GM18498 (cell line): ENCODE results near the gene RPRD2.
"Not testable (repeated sequence)": the region's sequence is repeated elsewhere in the genome, so short reads cannot be mapped to it uniquely, and the experiment has no call there.

Source experiments
- ATAC-seq: cut with Tn5 transposase; IDR thresholded peaks from one replicate; pipeline ENCODE4 v1.9.1; 2021; ENCODE audit warnings: mild to moderate bottlenecking, moderate library complexity; ENCODE audit not compliant: unreplicated experiment

RPRD2 gene

DNA sequence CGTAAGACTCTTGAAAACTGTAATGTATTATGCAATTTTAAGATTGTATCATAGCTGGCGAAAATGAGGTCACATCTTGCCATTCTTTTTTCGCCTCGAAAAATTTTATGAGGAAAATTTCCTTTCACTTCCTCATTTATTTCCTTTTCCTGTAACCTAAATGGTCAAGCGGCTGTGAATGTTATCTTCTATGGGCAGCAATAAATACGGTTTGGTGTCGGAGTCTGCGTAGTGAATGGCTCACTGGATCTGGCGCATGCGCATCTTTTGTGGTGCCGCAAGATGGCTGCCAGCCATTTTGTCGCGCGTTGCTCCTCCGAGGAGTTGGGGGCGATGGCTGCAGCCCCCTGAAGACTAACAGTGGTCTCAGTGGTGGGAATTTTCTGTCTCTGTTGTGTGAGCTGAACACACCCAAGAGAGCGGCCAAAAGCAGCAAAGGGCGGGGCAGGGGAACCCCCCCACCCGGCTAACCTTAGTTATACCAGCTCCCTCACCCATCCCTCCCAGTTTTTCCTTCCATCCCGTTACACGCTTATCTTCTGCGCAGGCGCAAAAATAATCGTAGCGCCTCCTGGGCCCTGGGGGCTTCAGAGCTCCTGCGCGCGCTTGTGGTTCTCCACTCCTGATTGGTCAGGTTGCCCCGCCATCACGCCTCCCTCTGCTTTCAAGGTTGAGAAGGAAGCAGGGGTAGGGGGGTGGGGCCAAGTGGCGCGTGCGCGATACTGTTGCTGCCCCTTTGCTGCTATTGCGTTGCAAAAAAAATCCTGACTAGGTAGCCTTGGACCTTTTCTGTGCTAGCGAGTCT is at the start of gene RPRD2:
Gene RPRD2 (plus strand): TSS at position 722 of the 805 bp plus-strand sequence. CDS start 568 bp downstream, outside the sequence.
- ATAC-seq = peak; percentile 86

- not testable (repeated sequence) for ATAC-seq
Observed at GRCh38 chr1:150314691-150315090, 49.3 kb upstream of the RPRD2 start.

GRCh38 chr1:150320667-150320978 is 43.3 kb upstream of the RPRD2 start:
- ATAC-seq = no peak

- no peak for ATAC-seq
Observed at GRCh38 chr1:150321826-150322166, 42.2 kb upstream of the RPRD2 start.

GRCh38 chr1:150322310-150322709 is 41.6 kb upstream of the RPRD2 start:
- no peak for ATAC-seq

- no peak for ATAC-seq
Observed at GRCh38 chr1:150332651-150333290, 31.2 kb upstream of the RPRD2 start.

DNA sequence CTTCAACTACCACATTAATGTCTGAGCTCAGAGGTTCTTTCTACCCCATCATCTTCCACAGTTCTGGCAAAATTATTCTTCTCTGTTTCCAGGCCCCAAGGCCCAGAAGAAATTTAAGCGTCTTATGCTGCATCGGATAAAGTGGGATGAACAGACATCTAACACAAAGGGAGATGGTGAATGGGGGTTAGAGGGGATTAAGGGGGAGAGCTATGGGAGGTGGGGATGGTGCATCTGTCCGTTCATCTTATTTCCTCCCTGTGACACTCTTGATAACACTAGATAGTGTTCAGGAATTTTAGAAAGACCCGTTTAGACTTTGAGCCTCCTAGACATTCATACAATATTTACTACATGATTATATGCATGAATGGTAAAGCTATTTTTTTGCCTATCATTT is 17.6 kb upstream of the RPRD2 start:
- no peak for ATAC-seq

GRCh38 chr1:150352866-150353265 is 11.1 kb upstream of the RPRD2 start:
- ATAC-seq = no peak

GRCh38 chr1:150362721-150363425 is 1.1 kb upstream of the RPRD2 start:
- ATAC-seq = no peak

GRCh38 chr1:150364231-150365003 is 470 bp downstream of the RPRD2 start:
- ATAC-seq = peak; percentile 26

GRCh38 chr1:150365941-150366340 is 2.0 kb downstream of the RPRD2 start:
- no peak for ATAC-seq

DNA sequence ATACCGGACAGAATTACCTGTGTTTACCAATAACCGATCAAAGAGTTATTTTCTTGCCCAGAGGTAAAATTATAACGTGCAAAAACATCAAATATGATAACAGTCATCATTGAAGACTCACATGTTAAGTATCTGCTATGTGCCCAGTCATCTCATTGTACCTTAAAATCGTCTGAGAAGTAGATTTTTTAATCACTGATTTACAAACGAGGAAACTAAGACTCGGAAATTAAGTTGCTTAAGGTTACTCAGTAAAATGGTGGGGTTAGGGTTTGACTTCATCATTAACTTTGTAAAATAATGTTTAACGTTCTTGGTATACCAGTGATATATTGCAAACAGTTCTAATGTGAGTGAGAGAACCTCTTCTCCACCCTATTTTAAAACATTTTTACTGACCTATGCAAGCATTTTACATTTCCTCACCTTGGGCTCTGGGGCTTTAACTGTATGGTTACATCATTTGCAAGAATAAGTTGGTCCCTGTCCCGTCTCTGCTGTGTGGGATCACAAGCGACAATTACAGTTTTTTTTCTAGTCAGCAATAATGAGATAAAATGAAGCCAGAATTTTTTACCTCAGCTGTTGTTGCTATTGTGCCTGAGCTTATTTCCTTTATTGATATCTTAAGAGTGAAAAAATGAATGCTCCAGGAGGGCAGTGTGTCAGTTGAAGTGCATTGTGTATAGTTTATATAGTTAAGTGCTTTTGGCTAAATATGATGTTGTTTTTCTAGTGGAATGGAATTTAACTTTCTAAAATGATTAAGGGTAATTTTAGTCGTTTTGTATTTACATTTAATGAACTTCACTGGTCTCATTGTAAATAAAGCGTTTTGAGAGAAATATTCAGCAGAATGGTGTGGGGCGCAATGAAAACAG is 2.7 kb downstream of the RPRD2 start:
- no peak for ATAC-seq

GRCh38 chr1:150371110-150371509 is 7.2 kb downstream of the RPRD2 start:
- no peak for ATAC-seq

DNA sequence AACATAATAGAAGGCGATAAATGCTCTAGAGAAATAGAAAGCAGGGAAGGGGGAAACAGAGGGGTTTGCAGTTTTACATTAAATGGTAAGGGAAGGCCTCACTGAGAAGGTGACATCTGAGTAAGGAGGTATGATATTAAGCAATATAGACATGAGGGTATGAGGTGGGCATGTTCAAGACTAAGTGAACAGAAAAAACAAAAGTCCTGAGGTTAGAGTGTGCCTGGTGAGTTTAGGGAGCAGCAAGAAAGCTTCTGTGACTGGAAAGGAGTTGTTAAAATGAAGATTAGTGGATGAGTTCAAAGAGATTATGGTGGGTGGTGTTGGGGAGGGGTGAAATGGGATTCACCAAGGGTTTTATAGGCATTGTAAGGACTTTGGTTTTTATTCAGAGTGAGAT is 8.6 kb downstream of the RPRD2 start:
- ATAC-seq = no peak

DNA sequence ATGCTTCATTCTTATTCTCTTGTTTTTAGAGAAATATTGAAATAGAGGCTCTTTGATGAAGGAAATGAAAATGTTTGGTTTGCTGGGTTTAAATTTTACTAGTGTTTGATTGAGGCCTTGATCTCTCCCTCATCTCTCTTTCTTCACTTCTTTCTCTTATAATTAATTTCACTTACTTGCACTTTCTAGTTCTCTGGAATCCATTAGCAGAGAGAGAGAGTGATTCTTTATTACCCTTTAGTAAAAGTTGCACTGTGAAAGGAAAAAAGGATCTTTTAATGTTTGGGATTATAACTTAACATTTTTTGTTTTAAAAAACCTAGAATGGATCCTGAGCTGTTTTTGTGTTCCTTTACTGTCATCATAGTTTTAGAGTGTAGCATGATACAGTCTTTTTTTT is 12.2 kb downstream of the RPRD2 start:
- ATAC-seq = no peak

DNA sequence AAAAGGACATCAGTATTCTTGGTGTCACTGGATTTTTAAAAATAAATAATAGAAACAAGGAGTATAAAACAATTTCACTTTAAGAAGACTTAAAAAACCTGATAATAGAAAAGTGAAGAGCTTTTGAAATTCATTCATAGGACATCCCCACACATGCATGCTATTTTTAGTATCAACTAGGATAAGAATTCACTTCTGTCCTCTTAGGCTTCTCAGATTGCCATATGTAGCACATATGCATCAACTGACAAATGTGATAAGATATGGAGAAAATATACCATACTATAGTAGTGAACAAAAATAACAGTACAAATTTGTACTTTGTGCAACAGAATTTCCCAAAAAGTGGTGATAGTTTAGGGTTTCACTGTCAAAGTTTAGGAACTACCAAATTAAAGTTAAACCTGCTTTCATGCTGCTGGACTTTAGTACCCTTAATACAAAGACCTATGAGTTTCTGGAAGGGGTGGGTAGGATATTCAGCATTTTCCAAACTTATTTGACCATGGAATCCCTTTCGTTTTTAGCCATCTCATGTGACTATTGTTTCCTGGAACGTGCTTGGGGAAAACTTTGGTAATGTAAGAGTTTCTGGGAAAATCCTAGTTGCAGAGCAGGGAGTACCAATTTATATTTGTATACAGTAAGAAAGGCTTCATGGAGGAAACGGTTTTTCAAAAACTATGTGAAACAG is 19.8 kb downstream of the RPRD2 start:
- no peak for ATAC-seq

GRCh38 chr1:150385537-150386445 is 21.8 kb downstream of the RPRD2 start:
- ATAC-seq = no peak

DNA sequence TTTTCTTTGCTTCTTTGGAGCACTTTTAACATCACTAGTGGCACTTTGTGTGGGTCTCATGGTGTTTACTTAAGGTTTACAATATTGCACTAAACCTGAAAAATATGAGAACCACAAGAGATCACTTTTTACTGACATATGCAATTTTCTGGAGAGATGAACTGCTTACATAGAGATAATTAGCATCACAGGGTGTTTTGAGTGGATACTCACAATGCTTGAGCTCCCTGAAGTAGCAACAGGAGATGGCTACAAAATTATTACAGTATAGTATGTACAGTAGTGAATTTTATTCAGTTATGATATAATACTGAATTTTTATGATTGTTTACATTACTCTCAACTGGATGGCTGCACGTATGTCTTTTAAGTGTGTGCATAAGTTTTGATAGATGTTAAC is 22.6 kb downstream of the RPRD2 start:
- ATAC-seq = no peak

- ATAC-seq = no peak
Observed at GRCh38 chr1:150387200-150387599, 23.3 kb downstream of the RPRD2 start.
